ENCODE measurements around the gene MARK4.
"Not testable (repeated sequence)": the region's sequence is repeated elsewhere in the genome, so short reads cannot be mapped to it uniquely, and the experiment has no call there.

Gene MARK4

GRCh38 chr19:45222724-45223123 lies 28.3 kb upstream of the MARK4 start:
- DNase-seq (ENCODE audit: low read depth), result no peak
- TF ChIP-seq CTCF (IDR thresholded peaks at IDR 0.05; ENCODE audit: insufficient read depth, low read depth, low read length, missing control alignments), result no peak
- no peak overlapping the region for H3K4me3 ChIP-seq (ENCODE audit: low read length)

DNA sequence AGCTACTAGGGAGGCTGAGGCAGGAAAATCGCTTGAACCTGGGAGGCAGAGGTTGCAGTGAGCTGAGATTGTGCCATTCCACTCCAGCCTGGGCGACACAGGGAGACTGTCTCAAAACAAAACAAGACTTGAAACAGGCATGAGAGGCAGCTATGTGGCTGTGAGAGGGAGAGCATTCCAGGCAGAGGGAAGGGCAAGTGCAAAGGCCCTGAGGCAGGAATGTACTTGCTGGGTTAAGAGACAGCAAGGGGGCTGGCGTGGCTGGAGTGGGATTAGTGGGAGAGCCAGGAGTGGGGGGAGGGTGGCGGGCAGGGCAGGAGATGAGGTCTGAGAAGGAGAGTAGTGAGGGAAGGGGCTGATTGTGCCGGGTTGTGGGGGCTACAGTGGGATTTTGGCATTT lies 27.2 kb upstream of the MARK4 start:
- no peak for DNase-seq (ENCODE audit: low read depth)
- no peak overlapping the region for H3K4me3 ChIP-seq (ENCODE audit: low read length)
- TF ChIP-seq CTCF (IDR thresholded peaks at IDR 0.05; ENCODE audit: insufficient read depth, low read depth, low read length, missing control alignments), result no peak

DNA sequence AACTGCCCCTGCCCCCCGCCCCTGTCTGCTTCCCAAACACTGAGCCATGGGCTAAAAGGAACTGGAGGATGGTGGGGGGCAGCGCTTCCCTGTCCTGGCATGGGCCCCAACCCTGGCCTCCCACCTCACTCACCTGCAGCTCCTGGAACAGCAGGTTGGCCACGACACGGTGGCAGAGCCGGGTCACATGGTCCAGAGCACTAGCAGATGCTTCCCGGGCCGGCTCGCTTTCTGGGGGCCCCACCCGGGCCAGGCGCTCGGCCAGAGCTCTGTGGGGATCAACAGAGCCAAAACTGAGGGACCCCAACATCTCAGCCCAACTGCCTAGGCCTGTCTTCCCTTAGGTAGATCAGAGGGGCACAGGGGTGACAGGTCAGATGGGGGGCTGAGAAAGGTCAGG lies 26.4 kb upstream of the MARK4 start:
- no peak for TF ChIP-seq CTCF (IDR thresholded peaks at IDR 0.05; ENCODE audit: insufficient read depth, low read depth, low read length, missing control alignments)
- no peak for DNase-seq (ENCODE audit: low read depth)
- no peak overlapping the region for H3K4me3 ChIP-seq (ENCODE audit: low read length)

GRCh38 chr19:45229056-45229455 lies 22.0 kb upstream of the MARK4 start:
- H3K4me3 ChIP-seq (ENCODE audit: low read length); DNase-seq (ENCODE audit: low read depth): not testable (repeated sequence)

- peak; percentile 97 for DNase-seq (ENCODE audit: low read depth)
- TF ChIP-seq CTCF (IDR thresholded peaks at IDR 0.05; ENCODE audit: insufficient read depth, low read depth, low read length, missing control alignments), result no peak
- no peak overlapping the region for H3K4me3 ChIP-seq (ENCODE audit: low read length)
These were observed 19.2 kb upstream of the MARK4 start for GRCh38 chr19:45231891-45232290.

- H3K4me3 ChIP-seq (ENCODE audit: low read length), result no peak overlapping the region
- DNase-seq (ENCODE audit: low read depth), result no peak
- no peak for TF ChIP-seq CTCF (IDR thresholded peaks at IDR 0.05; ENCODE audit: insufficient read depth, low read depth, low read length, missing control alignments)
These were observed 16.8 kb upstream of the MARK4 start for GRCh38 chr19:45234089-45234869.

- H3K4me3 ChIP-seq (ENCODE audit: low read length), result no peak overlapping the region
- no peak for TF ChIP-seq CTCF (IDR thresholded peaks at IDR 0.05; ENCODE audit: insufficient read depth, low read depth, low read length, missing control alignments)
- no peak for DNase-seq (ENCODE audit: low read depth)
These were observed 15.6 kb upstream of the MARK4 start for GRCh38 chr19:45235485-45235884.
